ENCODE measurements around the gene RXFP2. TPM values are rescaled to one million over a fixed set of nuclear protein-coding genes. Genes with fewer than 3 reads are reported as not detected.

RXFP2 gene
- polyA plus RNA-seq, 4 donors: 0.37 to 9.2 (median 0.90) TPM

GRCh38 chr13:31818236-31818635 lies 78.9 kb downstream of the RXFP2 start:
- no peak for DNase-seq (ENCODE audit: low read depth in 4 of 4, low spot score in 3 of 4)

GRCh38 chr13:31824705-31825517 lies 85.6 kb downstream of the RXFP2 start:
- DNase-seq (ENCODE audit: low read depth in 4 of 4, low spot score in 3 of 4): no peak

GRCh38 chr13:31826521-31826920 lies 87.2 kb downstream of the RXFP2 start:
- no peak for DNase-seq (ENCODE audit: low read depth in 4 of 4, low spot score in 3 of 4)

GRCh38 chr13:31827707-31828106 lies 88.4 kb downstream of the RXFP2 start:
- no peak for DNase-seq (ENCODE audit: low read depth in 4 of 4, low spot score in 3 of 4)

DNA sequence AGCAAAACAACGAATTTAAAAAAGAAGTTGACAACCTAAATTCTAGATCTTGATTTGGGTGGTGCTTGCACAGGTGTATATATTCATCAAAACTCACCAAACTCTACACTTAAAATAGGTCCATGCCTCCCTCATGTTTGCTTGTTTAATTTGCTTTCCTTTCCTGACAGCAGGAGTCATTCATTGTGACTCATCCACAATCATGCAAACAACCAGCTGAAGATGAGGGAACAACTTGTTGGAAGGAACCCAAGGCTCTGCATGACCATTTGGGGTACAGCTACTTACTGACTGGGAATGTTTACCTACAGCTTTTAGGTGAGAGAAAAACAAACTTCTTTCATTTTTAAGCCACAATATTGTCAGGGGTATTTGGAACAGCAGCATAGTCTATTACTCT lies 96.6 kb downstream of the RXFP2 start:
- no peak for DNase-seq (ENCODE audit: low read depth in 4 of 4, low spot score in 3 of 4)

DNA sequence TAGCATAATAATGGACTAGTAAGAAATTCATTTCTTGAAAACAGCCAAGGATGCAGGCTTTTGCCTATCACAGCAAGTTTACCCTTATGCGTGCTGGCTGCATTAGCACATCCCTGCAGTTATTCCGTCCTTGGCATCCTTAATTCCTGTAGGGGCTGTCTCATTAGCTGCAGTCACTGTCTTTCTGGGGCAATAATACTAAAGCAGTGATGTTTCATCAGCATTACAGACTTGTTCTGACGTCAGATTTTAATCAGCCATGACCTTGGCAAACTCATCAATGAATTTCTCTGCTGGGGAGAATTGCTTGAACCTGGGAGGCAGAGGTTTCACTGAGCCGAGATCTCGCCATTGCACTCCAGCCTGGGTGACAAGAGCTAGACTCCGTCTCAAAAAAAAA lies 103.7 kb downstream of the RXFP2 start:
- DNase-seq (ENCODE audit: low read depth in 4 of 4, low spot score in 3 of 4): no peak

DNA sequence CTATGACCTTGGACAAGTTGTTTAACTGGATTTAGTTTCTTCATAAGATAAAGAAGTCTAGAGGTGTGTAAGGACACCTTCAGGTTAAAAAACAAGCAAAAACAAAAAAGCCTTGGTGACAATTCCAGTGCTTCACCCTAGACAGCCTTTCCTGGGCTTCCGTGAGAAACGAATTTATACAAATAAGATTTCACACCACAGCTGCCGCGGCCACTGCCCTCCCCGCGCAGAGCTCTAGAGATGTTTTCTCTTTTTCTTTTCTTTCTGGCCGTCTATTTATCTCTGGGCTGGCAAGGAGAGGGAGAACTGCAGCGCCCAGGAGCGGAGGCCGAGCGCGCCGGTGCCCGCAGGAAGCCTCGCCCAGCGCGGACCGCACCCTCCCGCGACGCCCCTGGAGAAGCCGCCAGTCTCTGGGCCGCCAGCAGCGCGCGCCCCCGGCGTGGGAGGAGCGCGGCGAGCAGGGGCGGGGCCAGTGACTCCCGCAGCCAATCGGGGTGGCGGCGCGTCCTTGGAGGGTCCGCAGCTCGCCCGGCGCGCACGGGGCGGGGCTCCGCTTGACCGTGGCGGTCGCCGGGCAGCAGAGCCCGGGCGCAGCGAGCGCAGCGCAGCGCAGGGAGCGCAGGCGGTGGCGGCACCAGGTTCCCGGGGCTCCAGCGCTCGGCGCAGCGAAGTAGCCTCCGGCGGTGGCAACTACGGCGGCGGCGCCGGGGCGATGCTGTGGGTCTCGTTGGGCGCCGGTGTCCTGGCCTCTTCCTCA lies 107.0 kb downstream of the RXFP2 start:
- DNase-seq (ENCODE audit: low read depth in 4 of 4, low spot score in 3 of 4): peak; percentile 66 to 85 (median 80)

- DNase-seq (ENCODE audit: low read depth in 4 of 4, low spot score in 3 of 4): no peak
These were observed 107.8 kb downstream of the RXFP2 start for GRCh38 chr13:31846961-31847752.

DNA sequence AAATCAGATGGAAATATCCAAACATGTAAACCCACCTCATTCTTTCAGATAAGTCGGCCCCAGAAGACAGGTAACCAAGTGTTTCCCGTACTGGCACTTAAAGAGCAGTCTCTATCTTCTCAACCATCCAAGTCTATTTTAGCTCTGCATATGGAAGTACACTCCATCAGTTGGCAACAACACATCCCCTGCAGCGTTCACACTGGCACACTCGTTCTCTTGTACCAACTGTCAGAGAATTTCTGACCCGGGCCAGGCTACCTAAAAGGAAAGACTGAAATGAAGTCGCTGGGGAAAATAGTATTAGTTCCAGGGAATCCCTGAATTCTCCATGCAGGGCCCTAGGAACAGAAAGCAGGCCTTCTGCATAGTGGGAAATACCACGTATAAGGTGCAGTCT lies 109.3 kb downstream of the RXFP2 start:
- no peak for DNase-seq (ENCODE audit: low read depth in 4 of 4, low spot score in 3 of 4)

DNA sequence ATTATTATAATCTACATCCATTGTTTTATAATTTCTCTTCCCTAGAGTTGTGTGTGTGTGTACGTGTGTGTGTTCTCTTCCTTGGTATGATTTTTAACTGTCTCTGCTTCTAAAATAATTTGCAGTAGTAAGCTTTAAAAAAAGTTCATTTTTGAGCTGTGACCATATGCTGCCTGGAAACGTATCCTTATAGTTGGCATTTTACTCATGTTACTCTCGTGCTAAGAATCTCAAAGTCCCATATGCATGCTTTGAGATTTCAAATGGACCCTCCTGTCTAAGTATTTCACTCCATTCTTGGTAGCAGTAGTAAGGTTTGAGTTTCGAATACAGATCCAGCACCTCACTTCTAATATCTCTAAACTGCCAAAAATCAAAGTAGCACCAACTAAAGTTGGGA lies 109.9 kb downstream of the RXFP2 start:
- no peak for DNase-seq (ENCODE audit: low read depth in 4 of 4, low spot score in 3 of 4)

DNA sequence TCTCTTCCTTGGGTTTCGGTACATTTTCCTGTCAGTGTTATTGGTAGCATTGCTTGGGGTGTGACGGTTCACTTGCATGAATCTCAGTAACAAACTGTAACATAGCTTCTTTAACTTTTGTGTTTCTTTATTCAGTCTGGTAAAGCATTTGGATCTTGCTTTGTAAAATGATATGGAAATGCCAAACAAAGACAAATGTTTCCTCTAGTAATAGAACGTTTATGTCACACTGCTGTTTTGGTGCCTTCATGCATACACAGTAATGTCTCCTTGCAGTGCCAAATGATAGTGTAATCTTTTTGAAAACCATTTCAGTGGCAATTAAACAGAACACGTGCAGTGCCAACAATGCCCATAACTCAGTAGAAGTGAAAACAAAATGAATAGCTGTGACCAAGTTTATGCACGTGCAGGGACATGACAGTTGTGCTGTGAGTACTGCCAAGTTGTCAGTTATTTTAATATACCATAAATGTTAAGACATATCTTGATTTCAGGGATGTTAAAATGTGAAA lies 110.8 kb downstream of the RXFP2 start:
- DNase-seq (ENCODE audit: low read depth in 4 of 4, low spot score in 3 of 4): no peak

DNA sequence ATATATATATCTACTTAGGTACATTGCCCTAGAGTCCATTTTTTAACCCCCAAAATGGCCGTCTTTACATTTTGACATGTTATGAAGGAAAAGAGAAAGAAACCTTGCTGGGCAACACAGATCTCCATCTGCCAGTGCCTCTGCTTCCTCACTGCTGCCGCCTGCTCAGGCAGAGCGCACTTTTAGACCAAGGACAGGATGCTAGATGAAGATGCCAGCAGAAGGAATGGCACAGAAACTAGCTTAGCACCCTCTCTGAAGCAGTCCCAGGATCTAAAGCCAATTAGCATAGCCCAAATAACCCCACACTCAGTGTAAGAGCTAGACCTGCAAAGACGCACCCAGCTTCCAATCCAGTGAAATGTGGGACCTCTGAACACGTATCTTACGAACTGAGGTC lies 111.9 kb downstream of the RXFP2 start:
- no peak for DNase-seq (ENCODE audit: low read depth in 4 of 4, low spot score in 3 of 4)

Data from left renal pelvis (tissue), 4 donors.